Suprapubic skin (tissue), 4 donors: ENCODE results near the gene TMEM163.

Source experiments
- EP300 ChIP-seq: sonication (generic); formaldehyde crosslinking; IDR thresholded peaks from one replicate; pipeline ENCODE4 v1.6.1; 2017; ENCODE audit warnings: antibody characterized with exemption
- POLR2A ChIP-seq, 2 donors: fragments of 450-650 bp; IDR thresholded peaks; one replicate each; pipeline ENCODE4 v1.6.1; 2017; ENCODE audit warnings: antibody characterized with exemption in 2 of 2, mild to moderate bottlenecking in 2 of 2, moderate library complexity in 2 of 2
- POLR2AphosphoS5 ChIP-seq, 3 donors: sonication (generic); formaldehyde crosslinking; IDR thresholded peaks; one replicate each; pipeline ENCODE4 v1.6.1; 2017; ENCODE audit warnings: antibody characterized with exemption in 3 of 3
- TF ChIP-seq, protein P1 (sequence below), 2 donors: fragments of 200-600 bp in 1 of 2; fragments of 450-650 bp in 1 of 2; sonication (generic) in 1 of 2; IDR thresholded peaks; one replicate each; pipeline ENCODE4 v1.5.1; 2016 to 2019; ENCODE audit warnings: antibody characterized with exemption in 2 of 2, mild to moderate bottlenecking in 1 of 2, moderate library complexity in 1 of 2

DNA sequence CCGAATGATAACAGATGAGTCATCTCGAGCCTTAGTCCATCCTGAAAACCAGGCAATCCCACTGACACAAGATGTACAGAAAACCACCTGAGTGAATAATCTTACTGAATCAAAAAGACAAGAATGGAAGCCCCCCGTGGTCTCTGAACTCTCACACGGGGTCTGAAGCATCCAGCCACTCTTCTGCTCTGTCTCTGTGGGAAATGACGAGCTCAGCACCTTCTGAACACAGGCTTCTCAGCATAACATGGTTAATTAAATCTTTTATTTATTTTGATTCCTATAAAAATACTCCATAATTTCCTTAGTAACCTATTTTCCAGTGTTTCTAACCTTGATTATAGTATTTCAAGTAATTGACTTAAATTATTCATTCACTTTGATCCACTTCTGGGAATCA is 203.7 kb downstream of the TMEM163 start:
- TF ChIP-seq, protein P1, sequence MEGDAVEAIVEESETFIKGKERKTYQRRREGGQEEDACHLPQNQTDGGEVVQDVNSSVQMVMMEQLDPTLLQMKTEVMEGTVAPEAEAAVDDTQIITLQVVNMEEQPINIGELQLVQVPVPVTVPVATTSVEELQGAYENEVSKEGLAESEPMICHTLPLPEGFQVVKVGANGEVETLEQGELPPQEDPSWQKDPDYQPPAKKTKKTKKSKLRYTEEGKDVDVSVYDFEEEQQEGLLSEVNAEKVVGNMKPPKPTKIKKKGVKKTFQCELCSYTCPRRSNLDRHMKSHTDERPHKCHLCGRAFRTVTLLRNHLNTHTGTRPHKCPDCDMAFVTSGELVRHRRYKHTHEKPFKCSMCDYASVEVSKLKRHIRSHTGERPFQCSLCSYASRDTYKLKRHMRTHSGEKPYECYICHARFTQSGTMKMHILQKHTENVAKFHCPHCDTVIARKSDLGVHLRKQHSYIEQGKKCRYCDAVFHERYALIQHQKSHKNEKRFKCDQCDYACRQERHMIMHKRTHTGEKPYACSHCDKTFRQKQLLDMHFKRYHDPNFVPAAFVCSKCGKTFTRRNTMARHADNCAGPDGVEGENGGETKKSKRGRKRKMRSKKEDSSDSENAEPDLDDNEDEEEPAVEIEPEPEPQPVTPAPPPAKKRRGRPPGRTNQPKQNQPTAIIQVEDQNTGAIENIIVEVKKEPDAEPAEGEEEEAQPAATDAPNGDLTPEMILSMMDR (IDR thresholded peaks at IDR 0.05): no peak
- TF ChIP-seq POLR2A (IDR thresholded peaks at IDR 0.05) (no peak), EP300 (no peak), POLR2AphosphoS5 (IDR thresholded peaks at IDR 0.05) (no peak)
